ENCODE measurements around the gene WASF3.

WASF3 gene

GRCh38 chr13:26651234-26651633, 93.8 kb downstream of the WASF3 start:
- no peaks in the 10 kb centered on the region for H3K27me3 ChIP-seq (ENCODE audit: control insufficient read depth in 1 of 2, insufficient read depth in 2 of 2, low read length in 2 of 2)
- H3K27ac ChIP-seq (ENCODE audit: low read depth, low read length) = no peak overlapping the region
- no peak overlapping the region for H3K4me3 ChIP-seq (ENCODE audit: low read depth in 1 of 2, low read length in 2 of 2)
- peaks cover 0 to 5% of the 10 kb centered on the region in 2 donors for H3K9me3 ChIP-seq (ENCODE audit: control insufficient read depth in 1 of 2, low read length in 2 of 2)
- H3K4me1 ChIP-seq (ENCODE audit: control insufficient read depth in 1 of 2, insufficient read depth in 2 of 2, low read length in 2 of 2) = no peaks in the 10 kb centered on the region
- H3K9ac ChIP-seq (ENCODE audit: low read depth in 1 of 2, low read length in 2 of 2) = no peak overlapping the region
- no peaks in the 10 kb centered on the region for H3K36me3 ChIP-seq (ENCODE audit: control insufficient read depth in 1 of 2, insufficient read depth in 2 of 2, low read length in 2 of 2)

GRCh38 chr13:26653310-26653709, 95.8 kb downstream of the WASF3 start:
- Histone ChIP-seq H3K27ac (ENCODE audit: low read depth, low read length) (no peak overlapping the region), H3K4me3 (ENCODE audit: low read depth in 1 of 2, low read length in 2 of 2) (no peak overlapping the region), H3K36me3 (ENCODE audit: control insufficient read depth in 1 of 2, insufficient read depth in 2 of 2, low read length in 2 of 2) (no peaks in the 10 kb centered on the region), H3K9ac (ENCODE audit: low read depth in 1 of 2, low read length in 2 of 2) (no peak overlapping the region), H3K27me3 (ENCODE audit: control insufficient read depth in 1 of 2, insufficient read depth in 2 of 2, low read length in 2 of 2) (no peaks in the 10 kb centered on the region), H3K4me1 (ENCODE audit: control insufficient read depth in 1 of 2, insufficient read depth in 2 of 2, low read length in 2 of 2) (no peaks in the 10 kb centered on the region), H3K9me3 (ENCODE audit: control insufficient read depth in 1 of 2, low read length in 2 of 2) (peaks cover 0 to 5% of the 10 kb centered on the region in 2 donors)

- no peaks in the 10 kb centered on the region for H3K27me3 ChIP-seq (ENCODE audit: control insufficient read depth in 1 of 2, insufficient read depth in 2 of 2, low read length in 2 of 2)
- H3K9me3 ChIP-seq (ENCODE audit: control insufficient read depth in 1 of 2, low read length in 2 of 2) = peaks cover 0 to 5% of the 10 kb centered on the region in 2 donors
- no peak overlapping the region for H3K27ac ChIP-seq (ENCODE audit: low read depth, low read length)
- no peaks in the 10 kb centered on the region for H3K4me1 ChIP-seq (ENCODE audit: control insufficient read depth in 1 of 2, insufficient read depth in 2 of 2, low read length in 2 of 2)
- H3K9ac ChIP-seq (ENCODE audit: low read depth in 1 of 2, low read length in 2 of 2) = no peak overlapping the region
- no peak overlapping the region for H3K4me3 ChIP-seq (ENCODE audit: low read depth in 1 of 2, low read length in 2 of 2)
- no peaks in the 10 kb centered on the region for H3K36me3 ChIP-seq (ENCODE audit: control insufficient read depth in 1 of 2, insufficient read depth in 2 of 2, low read length in 2 of 2)
Observed at GRCh38 chr13:26653842-26654241, 96.4 kb downstream of the WASF3 start.

- no peak overlapping the region for H3K4me3 ChIP-seq (ENCODE audit: low read depth in 1 of 2, low read length in 2 of 2)
- no peaks in the 10 kb centered on the region for H3K9me3 ChIP-seq (ENCODE audit: control insufficient read depth in 1 of 2, low read length in 2 of 2)
- no peaks in the 10 kb centered on the region for H3K27me3 ChIP-seq (ENCODE audit: control insufficient read depth in 1 of 2, insufficient read depth in 2 of 2, low read length in 2 of 2)
- no peaks in the 10 kb centered on the region for H3K4me1 ChIP-seq (ENCODE audit: control insufficient read depth in 1 of 2, insufficient read depth in 2 of 2, low read length in 2 of 2)
- no peaks in the 10 kb centered on the region for H3K36me3 ChIP-seq (ENCODE audit: control insufficient read depth in 1 of 2, insufficient read depth in 2 of 2, low read length in 2 of 2)
- H3K27ac ChIP-seq (ENCODE audit: low read depth, low read length) = no peak overlapping the region
- no peak overlapping the region for H3K9ac ChIP-seq (ENCODE audit: low read depth in 1 of 2, low read length in 2 of 2)
Observed at GRCh38 chr13:26656919-26657318, 99.4 kb downstream of the WASF3 start.

GRCh38 chr13:26658448-26659385, 101.2 kb downstream of the WASF3 start:
- Histone ChIP-seq H3K36me3 (ENCODE audit: control insufficient read depth in 1 of 2, insufficient read depth in 2 of 2, low read length in 2 of 2) (no peaks in the 10 kb centered on the region), H3K9me3 (ENCODE audit: control insufficient read depth in 1 of 2, low read length in 2 of 2) (no peaks in the 10 kb centered on the region), H3K4me3 (ENCODE audit: low read depth in 1 of 2, low read length in 2 of 2) (no peak overlapping the region), H3K9ac (ENCODE audit: low read depth in 1 of 2, low read length in 2 of 2) (no peak overlapping the region), H3K27ac (ENCODE audit: low read depth, low read length) (no peak overlapping the region), H3K27me3 (ENCODE audit: control insufficient read depth in 1 of 2, insufficient read depth in 2 of 2, low read length in 2 of 2) (no peaks in the 10 kb centered on the region), H3K4me1 (ENCODE audit: control insufficient read depth in 1 of 2, insufficient read depth in 2 of 2, low read length in 2 of 2) (peaks cover 0 to 1% of the 10 kb centered on the region in 2 donors)

- H3K4me3 ChIP-seq (ENCODE audit: low read depth in 1 of 2, low read length in 2 of 2) = no peak overlapping the region
- no peaks in the 10 kb centered on the region for H3K36me3 ChIP-seq (ENCODE audit: control insufficient read depth in 1 of 2, insufficient read depth in 2 of 2, low read length in 2 of 2)
- H3K9ac ChIP-seq (ENCODE audit: low read depth in 1 of 2, low read length in 2 of 2) = no peak overlapping the region
- H3K27ac ChIP-seq (ENCODE audit: low read depth, low read length) = no peak overlapping the region
- H3K9me3 ChIP-seq (ENCODE audit: control insufficient read depth in 1 of 2, low read length in 2 of 2) = no peaks in the 10 kb centered on the region
- no peaks in the 10 kb centered on the region for H3K27me3 ChIP-seq (ENCODE audit: control insufficient read depth in 1 of 2, insufficient read depth in 2 of 2, low read length in 2 of 2)
- peaks cover 0 to 3% of the 10 kb centered on the region in 2 donors for H3K4me1 ChIP-seq (ENCODE audit: control insufficient read depth in 1 of 2, insufficient read depth in 2 of 2, low read length in 2 of 2)
Observed at GRCh38 chr13:26660185-26660584, 102.7 kb downstream of the WASF3 start.

GRCh38 chr13:26660766-26661165, 103.3 kb downstream of the WASF3 start:
- H3K9ac ChIP-seq (ENCODE audit: low read depth in 1 of 2, low read length in 2 of 2) = no peak overlapping the region
- H3K9me3 ChIP-seq (ENCODE audit: control insufficient read depth in 1 of 2, low read length in 2 of 2) = no peaks in the 10 kb centered on the region
- H3K27ac ChIP-seq (ENCODE audit: low read depth, low read length) = no peak overlapping the region
- H3K4me1 ChIP-seq (ENCODE audit: control insufficient read depth in 1 of 2, insufficient read depth in 2 of 2, low read length in 2 of 2) = peaks cover 0 to 3% of the 10 kb centered on the region in 2 donors
- no peak overlapping the region for H3K4me3 ChIP-seq (ENCODE audit: low read depth in 1 of 2, low read length in 2 of 2)
- no peaks in the 10 kb centered on the region for H3K36me3 ChIP-seq (ENCODE audit: control insufficient read depth in 1 of 2, insufficient read depth in 2 of 2, low read length in 2 of 2)
- no peaks in the 10 kb centered on the region for H3K27me3 ChIP-seq (ENCODE audit: control insufficient read depth in 1 of 2, insufficient read depth in 2 of 2, low read length in 2 of 2)

GRCh38 chr13:26663791-26664190, 106.3 kb downstream of the WASF3 start:
- no peak overlapping the region for H3K4me3 ChIP-seq (ENCODE audit: low read depth in 1 of 2, low read length in 2 of 2)
- H3K9ac ChIP-seq (ENCODE audit: low read depth in 1 of 2, low read length in 2 of 2) = no peak overlapping the region
- H3K36me3 ChIP-seq (ENCODE audit: control insufficient read depth in 1 of 2, insufficient read depth in 2 of 2, low read length in 2 of 2) = no peaks in the 10 kb centered on the region
- H3K9me3 ChIP-seq (ENCODE audit: control insufficient read depth in 1 of 2, low read length in 2 of 2) = no peaks in the 10 kb centered on the region
- no peaks in the 10 kb centered on the region for H3K27me3 ChIP-seq (ENCODE audit: control insufficient read depth in 1 of 2, insufficient read depth in 2 of 2, low read length in 2 of 2)
- H3K4me1 ChIP-seq (ENCODE audit: control insufficient read depth in 1 of 2, insufficient read depth in 2 of 2, low read length in 2 of 2) = peaks cover 0 to 3% of the 10 kb centered on the region in 2 donors
- no peak overlapping the region for H3K27ac ChIP-seq (ENCODE audit: low read depth, low read length)

GRCh38 chr13:26664286-26664685, 106.8 kb downstream of the WASF3 start:
- H3K27ac ChIP-seq (ENCODE audit: low read depth, low read length) = no peak overlapping the region

GRCh38 chr13:26664876-26665275, 107.4 kb downstream of the WASF3 start:
- H3K4me3 ChIP-seq (ENCODE audit: low read depth in 1 of 2, low read length in 2 of 2) = no peak overlapping the region
- H3K27ac ChIP-seq (ENCODE audit: low read depth, low read length) = no peak overlapping the region
- peaks cover 0 to 3% of the 10 kb centered on the region in 2 donors for H3K4me1 ChIP-seq (ENCODE audit: control insufficient read depth in 1 of 2, insufficient read depth in 2 of 2, low read length in 2 of 2)
- no peaks in the 10 kb centered on the region for H3K36me3 ChIP-seq (ENCODE audit: control insufficient read depth in 1 of 2, insufficient read depth in 2 of 2, low read length in 2 of 2)
- H3K9me3 ChIP-seq (ENCODE audit: control insufficient read depth in 1 of 2, low read length in 2 of 2) = no peaks in the 10 kb centered on the region
- no peak overlapping the region for H3K9ac ChIP-seq (ENCODE audit: low read depth in 1 of 2, low read length in 2 of 2)
- H3K27me3 ChIP-seq (ENCODE audit: control insufficient read depth in 1 of 2, insufficient read depth in 2 of 2, low read length in 2 of 2) = no peaks in the 10 kb centered on the region

More at GRCh38 chr13:26664286-26664685, 106.8 kb downstream of the WASF3 start:
- Histone ChIP-seq H3K9me3 (ENCODE audit: control insufficient read depth in 1 of 2, low read length in 2 of 2) (no peaks in the 10 kb centered on the region), H3K9ac (ENCODE audit: low read depth in 1 of 2, low read length in 2 of 2) (no peak overlapping the region), H3K27me3 (ENCODE audit: control insufficient read depth in 1 of 2, insufficient read depth in 2 of 2, low read length in 2 of 2) (no peaks in the 10 kb centered on the region), H3K4me3 (ENCODE audit: low read depth in 1 of 2, low read length in 2 of 2) (no peak overlapping the region), H3K4me1 (ENCODE audit: control insufficient read depth in 1 of 2, insufficient read depth in 2 of 2, low read length in 2 of 2) (peaks cover 0 to 3% of the 10 kb centered on the region in 2 donors), H3K36me3 (ENCODE audit: control insufficient read depth in 1 of 2, insufficient read depth in 2 of 2, low read length in 2 of 2) (no peaks in the 10 kb centered on the region)
